Right cardiac atrium (tissue), 5 donors: ENCODE measurements around the gene PHF5A. TPM values are rescaled to one million over a fixed set of nuclear protein-coding genes. Genes with fewer than 3 reads are reported as not detected.

ENCODE experiments used
- polyA plus RNA-seq: library from polyadenylated mRNA; stranded (reverse); fragments of 200-250 nt; gene quantifications from one replicate; pipeline ENCODE4 v1.2.3, GENCODE V29; 2013
- total RNA-seq, 4 donors: library from RNA; stranded (reverse); fragmentation: NEBNext Ultra II Directional; extraction: Animal tissue kit (Norgen Biotek cat#: 25700); gene quantifications; one replicate each; pipeline ENCODE4 v1.2.1, GENCODE V29; 2021
- donor health status: healthy with polysubstance abuse.
- donor health status: DM: no; HTN: yes; CAD: no.
- donor health status: DM: no; HTN: no; CAD: no.
- donor health status: DM: no; HTN: yes; CAD: no; lungs with severe emphysema.
- donor health status: DM: yes; HTN: yes; CAD: no.

Gene PHF5A
- total and polyA plus RNA-seq, 5 donors, result 22.4 to 34.6 (median 25.8) TPM

Other genes with a start within 250 kb of the PHF5A start
- gene CHADL, start 227.8 kb downstream of the PHF5A start, total RNA-seq, result 10 to 100 TPM; 15.5 to 25.7 (median 21.8) TPM
- gene CHADL, start 227.8 kb downstream of the PHF5A start, polyA plus RNA-seq, result 39.2 TPM
- gene RANGAP1, start 182.5 kb downstream of the PHF5A start, total RNA-seq, result 10 to 100 TPM; 26.0 to 38.5 (median 33.4) TPM
- 26.9 TPM for gene RANGAP1, start 182.5 kb downstream of the PHF5A start, polyA plus RNA-seq
- 10 to 100 TPM; 35.4 to 43.5 (median 39.2) TPM for gene ZC3H7B, start 167.2 kb downstream of the PHF5A start, total RNA-seq
- gene ZC3H7B, start 167.2 kb downstream of the PHF5A start, polyA plus RNA-seq, result 35.2 TPM
- 10 to 100 TPM; 12.4 to 27.5 (median 22.6) TPM for gene TEF, start 86.8 kb downstream of the PHF5A start, total RNA-seq
- 22.1 TPM for gene TEF, start 86.8 kb downstream of the PHF5A start, polyA plus RNA-seq
- 10 to 100 TPM; 52.3 to 72.7 (median 69.4) TPM for gene TOB2, start 21.9 kb downstream of the PHF5A start, total RNA-seq
- 39.4 TPM for gene TOB2, start 21.9 kb downstream of the PHF5A start, polyA plus RNA-seq
- gene ACO2, start 425 bp upstream of the PHF5A start, total RNA-seq, result 100 to 1,000 TPM; 532 to 611 (median 544) TPM
- gene ACO2, start 425 bp upstream of the PHF5A start, polyA plus RNA-seq, result 471 TPM
- gene POLR3H, start 75.8 kb upstream of the PHF5A start, total RNA-seq, result 10 to 100 TPM; 21.0 to 26.7 (median 25.3) TPM
- 24.6 TPM for gene POLR3H, start 75.8 kb upstream of the PHF5A start, polyA plus RNA-seq
- gene CSDC2, start 92.3 kb upstream of the PHF5A start, total RNA-seq, result 100 to 1,000 TPM; 274 to 342 (median 287) TPM
- 309 TPM for gene CSDC2, start 92.3 kb upstream of the PHF5A start, polyA plus RNA-seq
- 10 to 100 TPM; 12.6 to 21.4 (median 18.3) TPM for gene PMM1, start 121.1 kb upstream of the PHF5A start, total RNA-seq
- 19.1 TPM for gene PMM1, start 121.1 kb upstream of the PHF5A start, polyA plus RNA-seq
- 10 to 100 TPM; 56.5 to 90.7 (median 74.8) TPM for gene DESI1, start 152.4 kb upstream of the PHF5A start, total RNA-seq
- gene DESI1, start 152.4 kb upstream of the PHF5A start, polyA plus RNA-seq, result 86.4 TPM
- 100 to 1,000 TPM; 160 to 183 (median 173) TPM for gene XRCC6, start 152.6 kb upstream of the PHF5A start, total RNA-seq
- 144 TPM for gene XRCC6, start 152.6 kb upstream of the PHF5A start, polyA plus RNA-seq
- 100 to 1,000 TPM; 195 to 233 (median 216) TPM for gene SNU13, start 220.2 kb upstream of the PHF5A start, total RNA-seq
- gene SNU13, start 220.2 kb upstream of the PHF5A start, polyA plus RNA-seq, result 246 TPM
- 1 to 10 TPM in 2 of 4 donors, under 1 TPM in 2; 0.64 to 1.3 (median 1.1) TPM for gene MEI1, start 230.8 kb upstream of the PHF5A start, total RNA-seq
- gene MEI1, start 230.8 kb upstream of the PHF5A start, polyA plus RNA-seq, result 0.34 TPM